Vagina (tissue), 2 donors: Measurements from ENCODE around the gene FASTKD1.
"Not testable (repeated sequence)": the region's sequence is repeated elsewhere in the genome, so short reads cannot be mapped to it uniquely, and the experiment has no call there.

Experiments used
- CTCF ChIP-seq, 3 experiments: fragments of 450-650 bp in 2 of 3; fragments of 200-600 bp in 1 of 3; sonication (generic) in 1 of 3; IDR thresholded peaks; one replicate each; pipeline ENCODE4 v1.5.1; 2017 to 2019; ENCODE audit warnings: antibody characterized with exemption in 3 of 3, mild to moderate bottlenecking in 2 of 3, moderate library complexity in 2 of 3
- POLR2A ChIP-seq, 2 donors: fragments of 450-650 bp; IDR thresholded peaks; one replicate each; pipeline ENCODE4 v1.6.1; 2017; ENCODE audit warnings: antibody characterized with exemption in 2 of 2, mild to moderate bottlenecking in 2 of 2, moderate library complexity in 2 of 2
- POLR2AphosphoS5 ChIP-seq, 2 donors: sonication (generic); formaldehyde crosslinking; IDR thresholded peaks; one replicate each; pipeline ENCODE4 v1.9.0; 2017; ENCODE audit warnings: antibody characterized with exemption in 2 of 2, mild to moderate bottlenecking in 2 of 2, low read depth in 1 of 2; ENCODE audit not compliant: insufficient read depth in 1 of 2

- not testable (repeated sequence) for TF ChIP-seq CTCF (IDR thresholded peaks at IDR 0.05); POLR2A (IDR thresholded peaks at IDR 0.05); POLR2AphosphoS5 (IDR thresholded peaks at IDR 0.05; ENCODE audit: insufficient read depth in 1 of 2, low read depth in 1 of 2)
Observed at GRCh38 chr2:169516488-169516995, 57.1 kb downstream of the FASTKD1 start.
